ACC112 (cell line): ENCODE measurements around the gene PPP3R2.
"Not testable (repeated sequence)": the region's sequence is repeated elsewhere in the genome, so short reads cannot be mapped to it uniquely, and the experiment has no call there.

Experiments used
- H2AFZ ChIP-seq: fragments of 200-600 bp; sonication (generic); one replicate; pipeline ENCODE4 v1.6.0; 2017; ENCODE audit warnings: antibody characterized with exemption, low read length; ENCODE audit not compliant: unreplicated experiment
- H3K27ac ChIP-seq: fragments of 200-600 bp; sonication (generic); 2 replicates; pipeline ENCODE4 v1.5.1; 2014; ENCODE audit warnings: low read depth, mild to moderate bottlenecking, antibody characterized with exemption, low read length, moderate library complexity
- H3K27me3 ChIP-seq: fragments of 200-600 bp; sonication (generic); 2 replicates; pipeline ENCODE4 v1.6.1; 2014; ENCODE audit warnings: mild to moderate bottlenecking, antibody characterized with exemption, low read length, moderate library complexity, mixed read lengths; ENCODE audit not compliant: insufficient read depth
- H3K36me3 ChIP-seq: fragments of 200-600 bp; sonication (generic); 2 replicates; pipeline ENCODE4 v1.6.1; 2016; ENCODE audit warnings: mild to moderate bottlenecking, antibody characterized with exemption, low read length, moderate library complexity, mixed read lengths; ENCODE audit not compliant: insufficient read depth
- H3K4me1 ChIP-seq: fragments of 200-600 bp; sonication (generic); one replicate; pipeline ENCODE4 v1.6.1; 2016; ENCODE audit warnings: low read length, mixed read lengths; ENCODE audit not compliant: insufficient read depth, unreplicated experiment, control insufficient read depth
- H3K4me3 ChIP-seq: fragments of 200-600 bp; sonication (generic); 2 replicates; pipeline ENCODE4 v1.5.1; 2014; ENCODE audit warnings: mild to moderate bottlenecking, low read depth, low read length
- H3K79me2 ChIP-seq: fragments of 200-600 bp; sonication (generic); one replicate; pipeline ENCODE4 v1.6.0; 2016; ENCODE audit warnings: low read length; ENCODE audit not compliant: control insufficient read depth, unreplicated experiment, insufficient read depth

PPP3R2 gene

DNA sequence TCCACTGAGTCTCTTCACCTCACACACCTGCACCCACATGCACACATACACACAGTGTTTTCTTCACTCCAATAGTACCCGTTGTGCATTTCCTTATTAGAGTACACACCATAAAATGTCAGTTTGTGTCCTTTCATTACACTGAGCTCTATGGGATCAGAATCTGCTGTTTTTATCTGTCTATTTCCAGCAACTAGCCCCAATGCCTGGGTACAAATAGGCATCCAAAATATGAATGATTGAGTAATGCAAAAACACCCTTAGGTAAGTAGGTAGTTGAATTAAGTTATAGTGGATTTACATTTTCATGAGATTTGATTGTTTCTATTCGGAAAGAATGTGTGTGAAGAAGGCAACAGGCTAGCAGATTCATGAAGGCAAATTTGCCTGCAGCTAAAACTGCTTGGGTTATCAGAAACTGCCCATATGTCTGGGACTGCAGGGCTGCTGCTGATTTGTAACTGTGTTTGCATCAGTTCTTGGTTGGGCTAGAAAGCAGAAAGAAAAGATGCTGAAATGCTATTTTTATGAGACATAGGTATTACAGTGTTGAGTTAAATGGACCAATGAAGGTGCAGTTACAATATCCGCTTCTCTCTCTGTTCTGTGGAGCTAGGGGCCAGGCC, 26.9 kb downstream of the PPP3R2 start:
- Histone ChIP-seq H3K4me1 (no peaks in the 10 kb centered on the region), H3K36me3 (no peaks in the 10 kb centered on the region), H2AFZ (no peak overlapping the region), H3K79me2 (no peaks in the 10 kb centered on the region), H3K4me3 (no peak overlapping the region), H3K27me3 (no peaks in the 10 kb centered on the region), H3K27ac (no peak overlapping the region)

DNA sequence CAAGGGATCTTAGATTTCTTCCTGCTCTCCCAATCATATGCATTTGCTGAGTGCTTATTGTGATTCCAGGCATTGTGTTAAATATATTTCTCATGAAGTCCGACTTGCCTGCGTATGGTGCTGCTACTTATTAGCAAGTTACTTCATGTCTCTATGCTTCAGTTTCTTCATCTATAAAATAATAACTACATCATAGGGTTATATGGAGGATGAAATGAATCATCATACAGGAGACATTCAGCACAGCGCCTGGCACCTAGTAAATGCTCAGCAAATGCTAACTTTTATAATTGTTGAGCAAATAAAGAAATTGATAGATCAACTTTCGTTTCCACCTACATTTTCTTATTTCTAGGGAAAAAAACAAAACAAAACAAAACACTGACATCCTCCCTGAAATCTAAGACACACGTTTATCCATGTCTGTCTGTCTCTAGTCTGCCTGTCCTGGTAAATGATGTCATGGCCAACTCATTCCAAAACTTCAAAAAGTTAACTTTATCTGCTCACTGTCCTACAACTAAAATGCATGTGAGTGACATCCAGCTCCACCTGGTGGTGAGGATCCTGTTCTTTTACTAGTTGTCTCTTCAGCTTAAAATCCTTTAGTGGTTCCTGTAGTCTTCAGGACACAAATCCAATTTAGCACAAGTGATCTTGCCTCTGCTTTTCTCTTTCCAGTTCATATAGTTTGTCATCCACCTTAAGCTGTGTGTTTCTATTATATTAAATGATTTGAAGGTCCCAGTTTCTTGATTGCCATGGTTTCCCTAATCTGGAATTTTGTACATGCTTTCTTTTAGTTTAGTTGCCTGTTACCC, 27.7 kb downstream of the PPP3R2 start:
- no peak overlapping the region for H3K4me3 ChIP-seq
- no peaks in the 10 kb centered on the region for H3K79me2 ChIP-seq
- H3K27ac ChIP-seq: no peak overlapping the region
- H3K4me1 ChIP-seq: no peaks in the 10 kb centered on the region
- H3K36me3 ChIP-seq: peaks cover 6% of the 10 kb centered on the region
- no peak overlapping the region for H2AFZ ChIP-seq
- no peaks in the 10 kb centered on the region for H3K27me3 ChIP-seq

DNA sequence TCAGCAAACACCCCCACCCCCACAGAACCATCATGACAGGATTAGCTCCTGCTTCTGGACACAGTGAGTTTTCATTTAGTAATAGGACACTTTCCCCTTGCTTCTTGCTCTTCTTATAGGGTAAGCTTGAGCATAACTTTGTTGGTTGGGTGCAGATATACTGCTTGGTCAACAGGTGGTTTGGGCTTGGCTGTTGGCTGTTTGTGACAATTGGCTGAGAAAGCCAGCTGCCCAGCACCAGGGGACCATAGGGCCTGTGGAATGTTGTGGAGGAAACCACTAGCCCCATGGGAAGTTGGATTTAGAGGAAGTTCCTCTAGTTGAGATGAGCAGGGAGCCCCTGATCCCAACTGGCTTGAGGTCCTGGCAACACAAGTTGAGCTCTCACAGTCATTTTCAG, 30.5 kb downstream of the PPP3R2 start:
- Histone ChIP-seq H3K79me2 (no peaks in the 10 kb centered on the region), H3K4me3 (no peak overlapping the region), H3K27me3 (no peaks in the 10 kb centered on the region), H2AFZ (no peak overlapping the region), H3K27ac (no peak overlapping the region), H3K36me3 (peaks cover 18% of the 10 kb centered on the region), H3K4me1 (no peaks in the 10 kb centered on the region)

DNA sequence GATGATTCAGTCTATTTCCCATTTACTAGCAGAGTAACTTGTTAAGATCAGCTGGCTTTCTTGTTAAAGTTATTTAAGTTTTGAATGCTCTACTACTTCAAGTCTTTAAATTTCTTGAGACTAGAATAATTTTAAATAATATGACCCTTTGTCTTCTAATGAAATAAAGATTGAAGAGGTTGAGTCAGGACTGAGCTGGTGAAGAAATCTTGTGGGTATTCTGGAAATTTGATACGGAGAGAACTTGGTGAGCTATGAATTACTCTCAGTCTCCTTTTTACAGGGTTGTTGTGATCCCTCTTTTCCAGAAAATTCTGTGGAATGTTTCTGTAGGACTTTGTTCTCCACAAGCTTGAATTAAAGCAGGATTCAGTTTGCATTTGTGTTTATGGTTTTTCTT, 31.8 kb downstream of the PPP3R2 start:
- Histone ChIP-seq H3K27me3 (no peaks in the 10 kb centered on the region), H3K79me2 (no peaks in the 10 kb centered on the region), H3K27ac (no peak overlapping the region), H2AFZ (no peak overlapping the region), H3K36me3 (peaks cover 23% of the 10 kb centered on the region), H3K4me3 (no peak overlapping the region), H3K4me1 (no peaks in the 10 kb centered on the region)

DNA sequence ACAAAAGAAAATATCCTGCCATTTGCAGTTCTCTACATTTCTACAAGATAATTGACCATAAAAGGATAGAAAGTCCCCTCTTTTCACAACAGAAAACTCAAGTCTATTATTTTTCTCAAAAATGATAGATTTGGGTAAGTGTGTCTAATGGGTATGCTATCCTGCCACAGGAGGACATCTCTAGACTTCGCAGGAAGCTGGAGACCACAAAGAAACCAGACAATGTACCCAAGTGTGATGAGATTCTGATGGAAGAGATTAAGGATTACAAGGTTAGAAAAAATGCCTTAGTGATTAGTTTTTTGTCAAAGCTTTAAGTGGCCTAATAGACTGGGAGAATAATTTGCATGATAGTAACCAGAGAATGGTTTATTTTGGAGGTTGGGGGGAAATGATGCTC, 33.0 kb downstream of the PPP3R2 start:
- Histone ChIP-seq H3K79me2 (no peaks in the 10 kb centered on the region), H3K36me3 (peaks cover 30% of the 10 kb centered on the region), H3K4me3 (no peak overlapping the region), H3K4me1 (no peaks in the 10 kb centered on the region), H3K27me3 (no peaks in the 10 kb centered on the region), H2AFZ (no peak overlapping the region), H3K27ac (no peak overlapping the region)

DNA sequence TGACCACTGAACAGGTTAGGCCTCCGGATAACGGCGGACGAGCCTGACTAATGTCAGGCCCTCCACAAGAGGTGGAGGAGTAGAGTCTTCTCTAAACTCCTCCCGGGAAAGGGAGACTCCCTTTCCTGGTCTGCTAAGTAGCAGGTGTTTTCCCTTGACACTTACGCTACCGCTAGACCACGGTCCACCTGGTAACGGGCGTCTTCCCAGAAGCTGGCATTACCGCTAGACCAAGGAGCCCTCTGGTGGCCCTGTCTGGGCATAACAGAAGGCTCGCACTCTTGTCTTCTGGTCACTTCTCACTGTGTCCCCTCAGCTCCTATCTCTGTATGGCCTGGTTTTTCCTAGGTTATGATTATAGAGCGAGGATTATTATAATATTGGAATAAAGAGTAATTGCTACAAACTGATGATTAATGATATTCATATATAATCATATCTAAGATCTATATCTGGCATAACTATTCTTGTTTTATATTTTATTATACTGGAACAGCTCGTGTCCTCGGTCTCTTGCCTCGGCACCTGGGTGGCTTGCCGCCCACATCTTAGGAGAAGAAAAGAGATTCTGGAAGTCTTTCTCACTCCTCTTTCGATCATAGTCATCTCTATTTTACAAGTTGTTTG, 45.2 kb downstream of the PPP3R2 start:
- peaks cover 45% of the 10 kb centered on the region for H3K36me3 ChIP-seq
- H3K27me3 ChIP-seq, H3K27ac ChIP-seq, H3K4me1 ChIP-seq, H2AFZ ChIP-seq, H3K79me2 ChIP-seq, H3K4me3 ChIP-seq: not testable (repeated sequence)

DNA sequence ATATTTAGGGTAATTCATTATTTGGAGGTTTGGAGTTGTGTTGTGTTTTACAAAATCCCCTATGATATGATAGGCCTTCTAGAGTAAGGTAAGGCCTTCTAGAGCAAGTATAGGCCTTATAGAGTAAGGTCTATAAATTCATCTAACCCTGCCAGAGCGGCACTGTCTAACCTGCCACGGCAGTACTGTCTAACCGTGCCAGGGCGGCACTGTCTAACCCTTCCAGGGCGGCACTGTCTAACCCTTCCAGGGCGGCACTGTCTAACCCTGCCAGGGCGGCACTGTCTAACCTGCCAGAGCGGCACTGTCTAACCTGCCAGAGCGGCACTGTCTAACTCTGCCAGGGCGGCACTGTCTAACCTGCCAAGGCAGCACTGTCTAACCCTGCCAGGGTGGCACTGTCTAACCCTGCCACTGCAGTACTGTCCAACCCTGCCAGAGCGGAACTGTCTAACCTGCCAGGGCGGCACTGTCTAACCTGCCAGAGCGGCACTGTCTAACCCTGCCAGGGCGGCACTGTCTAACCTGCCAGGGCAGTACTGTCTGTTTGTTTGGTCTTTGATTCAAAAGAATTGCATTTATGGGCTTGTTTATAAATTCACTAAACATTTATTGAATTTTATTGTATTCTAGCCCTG, 51.6 kb downstream of the PPP3R2 start:
- Histone ChIP-seq H3K4me3 (no peak overlapping the region), H3K27me3 (no peaks in the 10 kb centered on the region), H3K4me1 (no peaks in the 10 kb centered on the region), H2AFZ (no peak overlapping the region), H3K36me3 (peaks cover 26% of the 10 kb centered on the region), H3K27ac (no peak overlapping the region), H3K79me2 (peaks cover 5% of the 10 kb centered on the region)
